ENCODE measurements around the gene MICAL3.

The MICAL3 gene

GRCh38 chr22:17951315-17951714 lies 73.0 kb downstream of the MICAL3 start:
- no peak for TF ChIP-seq CTCF (IDR thresholded peaks at IDR 0.05; ENCODE audit: low read depth, low read length, missing control alignments)
- DNase-seq (ENCODE audit: extremely low read depth, low read depth), result no peak
- no peak overlapping the region for H3K4me3 ChIP-seq (replicated peaks; ENCODE audit: low read depth, low read length)

DNA sequence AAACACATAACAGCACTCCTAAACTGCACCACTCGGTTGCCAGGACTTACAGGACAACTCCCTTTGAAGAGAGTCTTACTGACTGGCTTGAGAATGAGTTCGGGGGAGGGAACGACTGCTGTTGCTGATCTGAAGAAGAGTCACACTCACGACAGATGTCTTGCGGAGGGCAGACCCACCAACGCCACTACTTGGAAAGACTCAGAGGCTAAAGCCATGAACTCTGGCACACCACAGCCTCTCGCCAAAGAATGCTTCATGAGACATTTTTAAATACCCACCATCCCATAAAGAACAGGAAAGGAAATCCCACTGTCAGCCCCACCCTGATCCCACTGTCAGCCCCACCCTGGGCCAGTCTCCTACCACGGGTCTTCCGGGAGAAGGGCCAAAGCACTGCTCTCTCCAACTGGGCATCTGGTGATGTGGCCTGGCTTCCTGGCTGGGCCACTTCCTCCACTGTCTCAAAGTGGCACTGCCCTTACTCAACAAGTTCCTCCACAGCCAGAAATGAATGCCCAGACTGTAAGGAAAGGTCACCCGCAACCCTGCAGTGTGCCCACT lies 73.6 kb downstream of the MICAL3 start:
- TF ChIP-seq CTCF (IDR thresholded peaks at IDR 0.05; ENCODE audit: low read depth, low read length, missing control alignments), result no peak
- DNase-seq (ENCODE audit: extremely low read depth, low read depth), result no peak
- no peak overlapping the region for H3K4me3 ChIP-seq (replicated peaks; ENCODE audit: low read depth, low read length)

GRCh38 chr22:17949642-17950473 lies 74.5 kb downstream of the MICAL3 start:
- H3K4me3 ChIP-seq (replicated peaks; ENCODE audit: low read depth, low read length), result no peak overlapping the region
- no peak for TF ChIP-seq CTCF (IDR thresholded peaks at IDR 0.05; ENCODE audit: low read depth, low read length, missing control alignments)
- no peak for DNase-seq (ENCODE audit: extremely low read depth, low read depth)

GRCh38 chr22:17948101-17948500 lies 76.3 kb downstream of the MICAL3 start:
- no peak for TF ChIP-seq CTCF (IDR thresholded peaks at IDR 0.05; ENCODE audit: low read depth, low read length, missing control alignments)
- no peak overlapping the region for H3K4me3 ChIP-seq (replicated peaks; ENCODE audit: low read depth, low read length)
- DNase-seq (ENCODE audit: extremely low read depth, low read depth), result no peak

GRCh38 chr22:17946662-17947367 lies 77.5 kb downstream of the MICAL3 start:
- TF ChIP-seq CTCF (IDR thresholded peaks at IDR 0.05; ENCODE audit: low read depth, low read length, missing control alignments), result no peak
- no peak for DNase-seq (ENCODE audit: extremely low read depth, low read depth)

DNA sequence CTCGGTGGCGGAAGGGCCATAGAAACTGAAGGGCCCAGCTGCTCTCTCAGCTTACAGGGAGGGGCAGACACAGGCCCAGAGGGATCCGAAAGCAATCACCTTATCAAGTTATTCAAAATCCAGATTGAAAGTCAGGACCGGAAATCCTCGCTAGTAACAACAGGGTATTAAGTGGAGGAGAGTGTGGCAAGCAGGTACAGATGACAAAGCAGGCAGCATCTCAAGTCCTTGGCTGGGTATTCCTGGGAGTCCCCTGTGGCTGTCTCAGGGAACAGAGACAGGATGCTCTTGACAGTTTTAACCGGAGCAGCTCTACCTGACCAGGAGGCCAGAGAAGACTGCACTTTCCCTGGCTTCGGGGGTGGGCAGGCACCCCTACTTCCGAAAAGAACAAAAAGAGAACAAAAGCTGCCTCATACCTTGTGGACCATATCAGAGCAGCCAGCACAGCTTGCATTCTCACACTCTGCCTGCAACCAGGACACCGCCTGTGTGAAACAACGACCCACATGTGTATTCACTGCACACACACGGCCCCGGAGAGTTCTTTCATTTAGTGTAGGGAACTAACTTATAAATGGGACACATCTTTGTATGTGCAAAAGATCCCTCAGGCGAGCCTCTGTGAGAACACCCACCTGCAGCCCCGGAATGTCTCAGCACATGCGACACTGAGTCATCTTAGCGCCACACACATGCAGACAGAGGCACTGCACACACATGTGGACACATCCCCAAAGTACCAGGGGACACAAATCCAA lies 78.3 kb downstream of the MICAL3 start:
- no peak overlapping the region for H3K4me3 ChIP-seq (replicated peaks; ENCODE audit: low read depth, low read length)
- DNase-seq (ENCODE audit: extremely low read depth, low read depth), result no peak
- TF ChIP-seq CTCF (IDR thresholded peaks at IDR 0.05; ENCODE audit: low read depth, low read length, missing control alignments), result no peak

More at GRCh38 chr22:17946662-17947367, 77.5 kb downstream of the MICAL3 start:
- H3K4me3 ChIP-seq (replicated peaks; ENCODE audit: low read depth, low read length), result no peak overlapping the region

Data from HFF-Myc (cell line).